Stimulated activated CD4-positive, alpha-beta T cell treated with anti-CD3 and anti-CD28 coated beads, Interleukin-1b, Interleukin-23, amount 100 ng/mL, for 4 hours (primary cell): ENCODE measurements around the gene CFAP20DC.
"Not testable (repeated sequence)": the region's sequence is repeated elsewhere in the genome, so short reads cannot be mapped to it uniquely, and the experiment has no call there.

ENCODE experiments used
- DNase-seq, 2 donors: peaks; one replicate each; pipeline ENCODE4 v3.0.0-alpha.2; 2020; ENCODE audit warnings: low read depth in 2 of 2

The CFAP20DC gene

GRCh38 chr3:58867621-58868020 lies 182.2 kb downstream of the CFAP20DC start:
- no peak for DNase-seq

GRCh38 chr3:58866079-58866478 lies 183.7 kb downstream of the CFAP20DC start:
- no peak for DNase-seq

DNA sequence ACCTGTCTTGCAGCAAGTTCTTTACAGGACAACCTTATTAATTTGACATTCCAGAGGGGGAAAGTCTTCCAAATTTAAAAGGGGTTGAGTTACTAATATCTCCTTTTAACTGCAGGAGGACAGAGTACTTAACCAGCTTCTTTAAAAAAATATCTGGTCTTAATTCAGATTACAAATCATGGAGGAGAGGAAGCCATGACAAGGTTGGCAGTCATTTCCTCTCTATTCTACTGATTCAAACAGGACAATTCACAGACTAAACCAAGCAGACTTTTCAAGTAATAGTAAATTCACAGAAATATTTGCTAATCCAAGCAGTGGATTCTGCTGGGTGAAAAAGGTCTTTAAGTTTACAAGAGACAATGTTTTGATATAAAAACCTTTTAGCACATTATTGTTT lies 185.3 kb downstream of the CFAP20DC start:
- no peak for DNase-seq

GRCh38 chr3:58863206-58863605 lies 186.6 kb downstream of the CFAP20DC start:
- DNase-seq = no peak

- DNase-seq = no peak
Measured at GRCh38 chr3:58861551-58861950, 188.3 kb downstream of the CFAP20DC start.

GRCh38 chr3:58858126-58858525 lies 191.7 kb downstream of the CFAP20DC start:
- DNase-seq = no peak

- no peak for DNase-seq
Measured at GRCh38 chr3:58857402-58857801, 192.4 kb downstream of the CFAP20DC start.

DNA sequence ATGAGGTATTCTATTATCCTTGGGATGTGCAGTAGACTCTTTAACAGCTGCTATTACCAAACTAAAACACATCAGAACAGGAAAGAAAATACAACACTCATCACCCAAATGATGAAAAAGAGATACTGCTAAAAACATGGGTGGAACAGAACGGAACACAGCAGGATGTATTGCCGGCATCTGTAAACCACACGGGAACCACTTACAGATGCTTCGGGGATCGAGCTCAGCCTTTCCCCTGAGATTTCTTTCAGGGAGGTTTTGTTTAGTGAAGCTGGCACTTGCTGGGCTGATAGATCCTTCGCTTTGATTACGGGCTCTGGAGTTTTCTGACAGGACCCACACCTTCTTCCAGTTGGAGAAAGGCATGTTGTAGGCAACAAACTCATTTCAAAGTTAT lies 201.0 kb downstream of the CFAP20DC start:
- no peak for DNase-seq

- not testable (repeated sequence) for DNase-seq
Measured at GRCh38 chr3:58842050-58842747, 207.6 kb downstream of the CFAP20DC start.

DNA sequence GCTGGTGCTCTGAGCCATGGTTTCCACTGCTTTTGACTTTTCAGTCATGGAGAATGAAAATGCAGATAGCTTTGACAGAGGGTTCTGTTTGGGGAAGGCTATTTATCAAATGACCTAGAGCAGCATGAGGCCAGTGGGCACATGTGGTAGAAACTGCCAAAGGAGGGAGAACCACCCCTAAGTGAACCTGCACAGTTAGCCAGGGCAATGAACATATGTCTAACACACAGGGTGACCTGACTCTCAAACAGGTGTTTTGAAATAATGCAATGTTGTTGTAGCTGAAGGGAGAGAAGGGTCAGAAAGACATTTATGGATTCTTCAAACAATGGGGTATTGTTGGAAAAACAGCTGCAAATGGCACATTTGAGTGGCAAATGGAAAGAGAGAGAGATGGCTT lies 208.9 kb downstream of the CFAP20DC start:
- DNase-seq = no peak

- DNase-seq = no peak
Measured at GRCh38 chr3:58839964-58840363, 209.9 kb downstream of the CFAP20DC start.

DNA sequence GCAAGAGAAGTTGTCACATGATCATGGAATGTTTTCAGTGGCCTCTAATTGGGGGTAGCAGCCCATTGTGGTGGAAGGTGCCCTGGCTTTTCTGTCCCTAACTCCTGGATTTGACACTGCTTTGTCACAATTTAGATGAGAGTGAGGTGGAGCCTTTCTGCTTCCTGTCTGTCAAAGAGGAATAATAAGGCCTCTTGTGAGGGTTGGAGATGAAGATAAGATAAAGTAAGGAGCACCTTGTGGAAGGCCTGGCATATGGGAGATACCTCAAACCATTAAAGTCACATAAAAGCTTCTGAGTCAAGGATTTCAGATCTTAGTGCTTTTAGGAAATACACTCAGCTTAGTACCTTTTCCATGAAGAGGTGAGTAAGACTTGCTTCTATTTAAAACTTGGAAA lies 210.6 kb downstream of the CFAP20DC start:
- no peak for DNase-seq

- DNase-seq = no peak
Measured at GRCh38 chr3:58837856-58838255, 212.0 kb downstream of the CFAP20DC start.

GRCh38 chr3:58837141-58837843 lies 212.5 kb downstream of the CFAP20DC start:
- no peak for DNase-seq

DNA sequence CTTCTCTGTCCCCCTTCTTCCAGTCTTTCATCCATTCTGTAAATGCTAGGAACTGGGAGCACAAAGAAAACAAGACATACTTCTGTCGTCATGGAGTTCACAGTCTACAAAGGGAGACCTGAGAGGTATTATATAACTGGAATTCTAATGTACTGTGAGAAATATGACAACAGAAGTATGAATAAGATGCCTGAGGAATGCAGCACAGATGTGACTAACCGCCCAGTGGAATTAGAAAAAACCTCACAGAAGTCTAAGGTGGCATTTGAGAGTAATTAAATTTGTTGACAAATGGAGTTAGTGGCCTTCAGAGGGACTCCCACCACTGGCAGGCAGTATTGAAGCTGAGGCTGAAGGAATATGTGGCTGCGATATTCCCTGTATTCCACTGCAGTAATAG lies 214.7 kb downstream of the CFAP20DC start:
- DNase-seq = no peak

DNA sequence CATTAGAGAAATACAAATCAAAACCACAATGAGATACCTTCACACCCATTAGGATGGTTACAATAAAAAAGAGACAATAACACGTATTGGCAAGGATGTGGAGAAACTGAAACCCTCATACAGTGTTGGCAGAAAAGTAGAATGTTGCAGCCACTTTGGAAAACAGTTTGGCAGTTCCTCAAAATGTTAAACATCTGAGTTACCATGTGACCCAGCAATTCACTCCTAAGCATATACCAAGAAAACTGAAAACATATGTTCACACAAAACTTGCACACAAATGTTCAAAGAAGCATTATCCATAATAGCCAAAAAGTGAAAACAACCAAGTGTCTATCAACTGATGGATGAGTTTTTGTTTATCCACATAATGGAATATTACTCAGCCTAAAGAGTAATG lies 216.3 kb downstream of the CFAP20DC start:
- DNase-seq = no peak

DNA sequence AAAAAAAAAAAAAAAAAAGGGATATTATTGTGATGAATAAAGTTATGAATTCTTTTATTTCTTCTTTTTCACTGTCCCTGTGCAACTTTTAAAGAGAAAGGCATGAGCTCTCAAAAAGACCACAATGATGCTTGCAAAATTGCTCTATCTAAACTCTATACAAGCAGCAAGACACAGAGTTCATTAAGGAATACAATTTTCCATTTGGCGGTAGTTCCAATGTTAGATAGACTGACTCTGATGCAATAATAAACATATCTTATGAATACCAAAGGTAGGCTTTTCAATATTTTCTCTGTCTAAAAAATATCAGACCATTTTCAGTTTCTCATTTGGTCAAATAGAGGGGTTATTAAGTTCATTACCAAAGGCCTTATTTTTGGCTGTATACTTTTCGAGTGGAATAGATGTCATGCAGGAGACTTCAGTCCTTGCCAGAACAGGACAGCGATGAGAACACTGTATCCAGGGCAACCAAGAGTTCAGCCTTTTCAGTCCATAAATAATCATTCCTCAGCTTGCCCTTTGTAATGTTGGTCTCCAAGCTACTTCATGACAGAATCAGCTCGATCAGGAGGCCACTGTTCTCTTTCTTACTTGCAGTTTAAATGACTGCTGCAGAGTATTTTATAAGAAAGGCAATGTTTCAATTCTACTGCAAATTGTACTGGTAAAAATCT lies 220.4 kb downstream of the CFAP20DC start:
- no peak for DNase-seq

GRCh38 chr3:58824777-58825176 lies 225.0 kb downstream of the CFAP20DC start:
- no peak for DNase-seq

DNA sequence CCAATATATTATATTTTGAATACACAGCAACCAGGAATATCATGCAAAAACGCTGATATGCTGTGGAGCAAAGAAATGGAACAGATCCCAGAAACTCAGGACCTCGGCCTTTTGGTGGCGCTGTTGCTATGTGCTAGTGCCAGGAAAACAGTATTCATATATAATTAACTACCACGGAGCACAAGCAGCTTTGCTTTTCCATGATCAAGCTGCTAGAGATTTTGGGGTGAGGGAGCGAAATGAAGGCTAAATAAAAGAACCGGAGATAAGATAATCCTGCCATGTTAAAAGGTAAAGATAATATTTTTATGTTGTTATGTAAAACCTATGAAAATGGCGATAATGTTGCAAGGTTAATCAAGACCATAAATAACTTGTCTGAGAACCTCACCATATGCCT lies 225.5 kb downstream of the CFAP20DC start:
- DNase-seq = no peak

GRCh38 chr3:58806551-58807244 lies 243.1 kb downstream of the CFAP20DC start:
- DNase-seq = not testable (repeated sequence)

- no peak for DNase-seq
Measured at GRCh38 chr3:58804914-58805313, 244.9 kb downstream of the CFAP20DC start.

DNA sequence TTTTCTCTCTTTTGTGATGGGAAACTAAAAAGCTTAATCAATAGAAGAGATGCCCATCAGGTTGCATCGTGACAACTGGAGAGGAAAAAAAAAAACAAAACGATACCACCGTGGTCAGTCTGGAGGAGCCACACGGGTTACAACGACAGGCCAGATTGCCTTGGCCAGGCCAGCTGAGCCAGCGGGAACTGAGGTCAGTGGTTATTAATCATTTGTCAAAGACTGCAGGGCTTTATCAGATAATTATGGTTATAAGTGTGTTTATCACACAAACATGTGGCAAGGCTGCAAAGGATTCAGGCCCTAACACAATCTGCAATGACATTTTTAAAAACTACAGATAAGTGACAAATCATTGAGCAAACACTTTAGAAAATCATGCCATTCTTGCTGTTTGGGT lies 248.3 kb downstream of the CFAP20DC start:
- no peak for DNase-seq
